Smooth muscle cell (in vitro differentiated cells): ENCODE data around the gene INSR. TPM values are rescaled to one million over a fixed set of nuclear protein-coding genes. Genes with fewer than 3 reads are reported as not detected.
"Not testable (repeated sequence)": the region's sequence is repeated elsewhere in the genome, so short reads cannot be mapped to it uniquely, and the experiment has no call there.

ENCODE experiments used
- DNase-seq: peaks from one replicate; lab custom pipeline; 2025; ENCODE audit not compliant: unreplicated experiment; lab: John Stamatoyannopoulos, UW
- H2AFZ ChIP-seq: fragments of 200-600 bp; sonication (generic); 2 replicates; pipeline ENCODE4 v1.6.0; 2016; ENCODE audit warnings: antibody characterized with exemption, low read depth, mild to moderate bottlenecking
- H3F3A ChIP-seq: fragments of 200-600 bp; sonication (generic); 2 replicates; pipeline ENCODE4 v1.6.0; 2017; ENCODE audit warnings: antibody characterized with exemption, low read depth
- H3K27ac ChIP-seq: fragments of 200-600 bp; sonication (generic); 2 replicates; pipeline ENCODE4 v1.5.1; 2016; ENCODE audit warnings: low read depth, mild to moderate bottlenecking
- H3K27me3 ChIP-seq: fragments of 200-600 bp; sonication (generic); 2 replicates; pipeline ENCODE4 v1.6.1; 2016; ENCODE audit warnings: low read depth, mild to moderate bottlenecking
- H3K36me3 ChIP-seq: fragments of 200-600 bp; sonication (generic); 2 replicates; pipeline ENCODE4 v1.5.1; 2016; ENCODE audit warnings: low read depth
- H3K4me1 ChIP-seq: fragments of 200-600 bp; sonication (generic); 2 replicates; pipeline ENCODE4 v1.5.1; 2016; ENCODE audit warnings: low read depth
- H3K4me2 ChIP-seq: fragments of 200-600 bp; sonication (generic); 2 replicates; pipeline ENCODE4 v1.6.0; 2016; ENCODE audit warnings: mild to moderate bottlenecking
- H3K4me3 ChIP-seq: fragments of 200-600 bp; sonication (generic); 2 replicates; pipeline ENCODE4 v1.5.1; 2016; ENCODE audit warnings: mild to moderate bottlenecking
- H3K79me2 ChIP-seq: fragments of 200-600 bp; sonication (generic); 2 replicates; pipeline ENCODE4 v1.6.0; 2016; ENCODE audit warnings: low read depth, mild to moderate bottlenecking
- H3K9ac ChIP-seq: fragments of 200-600 bp; sonication (generic); 2 replicates; pipeline ENCODE4 v1.6.0; 2016; ENCODE audit warnings: low read depth
- H3K9me3 ChIP-seq: fragments of 200-600 bp; sonication (generic); replicated peaks from 2 replicates; pipeline ENCODE4 v1.5.1; 2016; ENCODE audit warnings: low read depth
- H4K20me1 ChIP-seq: fragments of 200-600 bp; sonication (generic); 2 replicates; pipeline ENCODE4 v1.6.0; 2016; ENCODE audit warnings: low read depth
- WGBS: methylation state at CpG from one replicate; pipeline ENCODE4 v1.1.7; 2016; ENCODE audit warnings: low lambda C conversion rate; 5-methylcytosine and 5-hydroxymethylcytosine counted together
- polyA plus RNA-seq: library from polyadenylated mRNA; unstranded; fragments of >200 nt; fragmentation: Nextera tagmentation; extraction: Ambion mirVana; gene quantifications from 2 replicates; pipeline ENCODE4 v1.2.1, GENCODE V29; 2016
- total RNA-seq: library from RNA; depleted of rRNA; stranded (reverse); fragments of >200 nt; gene quantifications from 2 replicates; pipeline ENCODE4 v1.2.3, GENCODE V29; 2014
- TF ChIP-seq, protein P1 (sequence below): fragments of 200-600 bp; sonication (generic); IDR thresholded peaks from 2 replicates; pipeline ENCODE4 v1.5.1; 2017; ENCODE audit warnings: borderline replicate concordance, mild to moderate bottlenecking, antibody characterized with exemption; ENCODE audit not compliant: insufficient read depth, poor library complexity, severe bottlenecking

INSR gene
- total and polyA plus RNA-seq, 2 experiments from 2014 or later: 2.8 to 12.7 TPM

DNA sequence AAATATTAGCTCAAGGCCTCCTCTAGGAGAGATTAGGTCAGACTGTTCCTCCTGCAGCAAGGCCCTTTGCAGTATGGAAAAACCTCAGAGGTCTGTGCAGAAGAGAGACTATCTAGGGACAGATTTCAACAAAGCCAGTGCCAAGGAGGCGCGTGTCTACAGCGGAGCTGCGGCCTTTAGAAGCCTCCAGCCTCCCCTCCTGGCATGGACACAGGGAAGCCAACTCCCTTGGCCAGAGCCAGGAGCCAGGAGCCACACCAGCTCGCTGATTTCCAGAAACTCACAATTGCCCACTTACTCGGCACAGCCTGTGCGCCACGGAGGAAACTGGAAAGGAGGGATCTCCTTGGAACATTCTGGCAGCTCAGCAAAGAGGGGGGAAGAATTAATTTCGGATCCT lies 63.4 kb downstream of the INSR start:
- no peaks in the 10 kb centered on the region for H3K9me3 ChIP-seq
- no peak overlapping the region for H3K27ac ChIP-seq
- no peaks in the 10 kb centered on the region for H3K36me3 ChIP-seq
- H4K20me1 ChIP-seq: peaks cover 27% of the 10 kb centered on the region
- no peaks in the 10 kb centered on the region for H3K79me2 ChIP-seq
- no peak overlapping the region for H3K9ac ChIP-seq
- WGBS: 97% methylated on average over 9 of the region's 9 CpGs
- TF ChIP-seq, protein P1, sequence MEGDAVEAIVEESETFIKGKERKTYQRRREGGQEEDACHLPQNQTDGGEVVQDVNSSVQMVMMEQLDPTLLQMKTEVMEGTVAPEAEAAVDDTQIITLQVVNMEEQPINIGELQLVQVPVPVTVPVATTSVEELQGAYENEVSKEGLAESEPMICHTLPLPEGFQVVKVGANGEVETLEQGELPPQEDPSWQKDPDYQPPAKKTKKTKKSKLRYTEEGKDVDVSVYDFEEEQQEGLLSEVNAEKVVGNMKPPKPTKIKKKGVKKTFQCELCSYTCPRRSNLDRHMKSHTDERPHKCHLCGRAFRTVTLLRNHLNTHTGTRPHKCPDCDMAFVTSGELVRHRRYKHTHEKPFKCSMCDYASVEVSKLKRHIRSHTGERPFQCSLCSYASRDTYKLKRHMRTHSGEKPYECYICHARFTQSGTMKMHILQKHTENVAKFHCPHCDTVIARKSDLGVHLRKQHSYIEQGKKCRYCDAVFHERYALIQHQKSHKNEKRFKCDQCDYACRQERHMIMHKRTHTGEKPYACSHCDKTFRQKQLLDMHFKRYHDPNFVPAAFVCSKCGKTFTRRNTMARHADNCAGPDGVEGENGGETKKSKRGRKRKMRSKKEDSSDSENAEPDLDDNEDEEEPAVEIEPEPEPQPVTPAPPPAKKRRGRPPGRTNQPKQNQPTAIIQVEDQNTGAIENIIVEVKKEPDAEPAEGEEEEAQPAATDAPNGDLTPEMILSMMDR: no peak
- no peak overlapping the region for H3K4me3 ChIP-seq
- H3F3A ChIP-seq: no peaks in the 10 kb centered on the region
- no peaks in the 10 kb centered on the region for H3K4me1 ChIP-seq
- H2AFZ ChIP-seq: no peak overlapping the region
- no peak for DNase-seq
- H3K27me3 ChIP-seq: no peaks in the 10 kb centered on the region
- H3K4me2 ChIP-seq: no peak overlapping the region

DNA sequence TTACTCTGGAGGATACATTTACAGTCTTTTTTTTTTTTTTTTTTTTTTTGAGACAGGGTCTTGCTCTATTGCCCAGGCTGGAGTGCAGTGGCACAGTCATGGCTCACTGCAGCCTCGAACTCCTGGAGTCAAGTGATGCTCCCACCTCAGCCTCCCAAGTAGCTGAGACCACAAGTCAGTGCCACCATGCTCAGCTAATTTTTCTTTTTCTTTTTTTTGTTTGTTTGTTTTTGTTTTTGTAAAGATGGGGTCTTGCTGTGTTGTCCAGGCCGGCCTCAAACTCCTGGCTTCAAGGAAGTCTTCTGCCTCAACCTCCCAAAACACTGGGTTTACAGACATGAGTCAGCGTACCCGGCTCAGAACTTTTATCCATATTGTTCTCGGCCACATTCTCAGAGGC lies 64.5 kb downstream of the INSR start:
- Histone ChIP-seq H3K79me2 (no peaks in the 10 kb centered on the region), H3K9me3 (no peaks in the 10 kb centered on the region), H3K4me2 (no peak overlapping the region), H3K27ac (no peak overlapping the region), H4K20me1 (peaks cover 26% of the 10 kb centered on the region), H3K27me3 (no peaks in the 10 kb centered on the region), H3K4me1 (no peaks in the 10 kb centered on the region), H3K36me3 (no peaks in the 10 kb centered on the region), H3F3A (no peaks in the 10 kb centered on the region), H3K4me3 (no peak overlapping the region), H3K9ac (no peak overlapping the region), H2AFZ (no peak overlapping the region)
- DNase-seq: no peak
- 100% methylated on average over 5 of the region's 5 CpGs for WGBS
- TF ChIP-seq, protein P1: no peak

DNA sequence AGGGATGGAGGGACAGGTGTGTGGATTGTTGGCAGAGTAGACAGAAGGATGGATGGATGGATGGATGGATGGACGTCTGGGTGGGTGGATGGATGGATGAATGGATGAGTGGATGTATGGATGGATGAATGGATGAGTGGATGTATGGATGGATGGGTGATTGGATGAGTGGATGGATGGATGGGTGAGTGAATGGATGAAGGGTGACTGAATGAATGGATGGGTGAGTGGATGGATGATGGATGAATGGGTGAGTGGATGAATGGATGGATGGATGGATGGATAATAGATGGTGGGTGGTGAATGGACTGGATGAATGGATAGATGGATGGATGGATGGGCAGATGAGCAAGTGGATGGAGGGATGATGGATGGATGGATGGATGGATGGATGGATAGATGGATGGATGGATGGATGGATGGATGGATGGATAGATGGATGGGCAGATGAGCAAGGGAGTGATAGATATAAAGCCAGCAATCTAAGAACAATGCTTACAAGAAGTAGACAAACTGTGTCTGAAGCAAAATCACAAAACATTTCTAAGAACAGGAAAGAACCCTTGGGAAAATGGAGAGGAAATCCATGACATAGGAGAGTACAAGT lies 65.2 kb downstream of the INSR start:
- no peaks in the 10 kb centered on the region for H3K4me1 ChIP-seq
- H3K36me3 ChIP-seq: no peaks in the 10 kb centered on the region
- no peaks in the 10 kb centered on the region for H3K79me2 ChIP-seq
- no peak overlapping the region for H3K4me3 ChIP-seq
- H3K27ac ChIP-seq: no peak overlapping the region
- no peak overlapping the region for H3K9ac ChIP-seq
- H4K20me1 ChIP-seq: peaks cover 31% of the 10 kb centered on the region
- no peak overlapping the region for H3K4me2 ChIP-seq
- no peaks in the 10 kb centered on the region for H3K27me3 ChIP-seq
- no peak for DNase-seq
- TF ChIP-seq, protein P1: no peak
- no peaks in the 10 kb centered on the region for H3F3A ChIP-seq
- no peak overlapping the region for H2AFZ ChIP-seq
- H3K9me3 ChIP-seq: no peaks in the 10 kb centered on the region
- 70% methylated on average over 1 of the region's 1 CpG for WGBS

DNA sequence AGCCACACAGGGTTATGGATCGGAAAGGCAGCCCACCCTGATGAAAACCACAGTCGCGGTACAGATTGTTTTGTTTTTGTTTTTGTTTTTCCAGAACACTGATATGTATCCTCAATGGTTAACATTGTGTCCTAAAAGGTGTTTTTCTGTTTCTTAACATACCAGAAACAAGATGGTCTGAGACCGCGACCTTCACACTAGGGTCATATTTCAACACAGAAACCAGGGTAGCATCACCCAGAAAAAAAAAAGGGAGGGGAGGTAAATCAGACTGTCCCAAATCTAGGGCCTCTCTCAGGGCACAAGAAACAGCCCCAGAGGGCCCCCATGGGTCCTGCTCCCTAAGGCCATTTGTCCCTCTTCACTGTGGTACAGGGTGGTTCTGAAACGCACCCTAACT lies 66.5 kb downstream of the INSR start:
- H2AFZ ChIP-seq: no peak overlapping the region
- H3K4me3 ChIP-seq: no peak overlapping the region
- no peaks in the 10 kb centered on the region for H3K36me3 ChIP-seq
- H4K20me1 ChIP-seq: peaks cover 31% of the 10 kb centered on the region
- H3K4me2 ChIP-seq: no peak overlapping the region
- H3K9ac ChIP-seq: no peak overlapping the region
- H3K79me2 ChIP-seq: no peaks in the 10 kb centered on the region
- H3F3A ChIP-seq: no peaks in the 10 kb centered on the region
- TF ChIP-seq, protein P1: no peak
- DNase-seq: no peak
- no peaks in the 10 kb centered on the region for H3K4me1 ChIP-seq
- H3K27me3 ChIP-seq: no peaks in the 10 kb centered on the region
- H3K9me3 ChIP-seq: no peaks in the 10 kb centered on the region
- no peak overlapping the region for H3K27ac ChIP-seq
- 92% methylated on average over 6 of the region's 6 CpGs for WGBS

DNA sequence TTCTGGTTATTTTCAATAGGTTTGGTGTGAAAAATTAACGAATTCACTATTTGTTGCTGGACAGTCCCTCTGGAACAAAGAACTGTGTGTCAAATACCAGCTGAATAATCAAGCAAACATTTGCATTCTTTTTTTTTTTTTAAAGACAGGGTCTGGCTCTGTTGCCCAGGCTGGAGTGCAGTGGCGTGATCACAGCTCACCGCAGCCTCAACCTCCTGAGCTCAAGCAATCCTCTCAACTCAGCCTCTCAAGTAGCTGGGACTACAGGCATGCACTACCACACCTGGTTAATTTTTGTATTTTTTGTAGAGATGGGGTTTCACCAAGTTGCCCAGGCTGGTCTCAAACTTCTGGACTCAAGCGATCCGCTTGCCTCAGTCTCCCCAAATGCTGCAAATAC lies 67.1 kb downstream of the INSR start:
- not testable (repeated sequence) for DNase-seq, H3K4me2 ChIP-seq, H3K4me1 ChIP-seq, H3K79me2 ChIP-seq, H3K27ac ChIP-seq, H3K36me3 ChIP-seq, H3K9me3 ChIP-seq, H3F3A ChIP-seq, H3K27me3 ChIP-seq, H3K9ac ChIP-seq, H2AFZ ChIP-seq, H3K4me3 ChIP-seq
- H4K20me1 ChIP-seq: peaks cover 31% of the 10 kb centered on the region
- WGBS: 99% methylated on average over 5 of the region's 5 CpGs
